ENCODE measurements around the gene CA4. TPM values are rescaled to one million over a fixed set of nuclear protein-coding genes. Genes with fewer than 3 reads are reported as not detected.

CA4 gene
- total RNA-seq, 4 donors from 2014 or later: 2.2 to 9.0 (median 7.2) TPM; not detected in 1

- no peaks in the 10 kb centered on the region for H3K9me3 ChIP-seq
- no peak for DNase-seq (ENCODE audit: low spot score in 2 of 2)
- TF ChIP-seq EP300 (IDR thresholded peaks at IDR 0.05) (no peak), POLR2A (IDR thresholded peaks at IDR 0.05) (no peak), POLR2AphosphoS5 (IDR thresholded peaks at IDR 0.05) (no peak), CTCF (IDR thresholded peaks at IDR 0.05) (no peak)
- peaks cover 43% of the 10 kb centered on the region for H3K27me3 ChIP-seq
- H3K4me1 ChIP-seq: peaks cover 53% of the 10 kb centered on the region
- no CpG with 5 or more reads among the region's 48 CpGs for WGBS
- no peaks in the 10 kb centered on the region for H3K36me3 ChIP-seq
- H3K4me3 ChIP-seq: no peak overlapping the region
- H3K27ac ChIP-seq: no peak overlapping the region
Observed at GRCh38 chr17:60138769-60139437, 10.9 kb upstream of the CA4 start.

- Histone ChIP-seq H3K36me3 (no peaks in the 10 kb centered on the region), H3K27me3 (peaks cover 48% of the 10 kb centered on the region), H3K4me3 (no peak overlapping the region), H3K4me1 (peaks cover 46% of the 10 kb centered on the region), H3K9me3 (no peaks in the 10 kb centered on the region), H3K27ac (no peak overlapping the region)
- WGBS: 8% methylated on average over 30 of the region's 66 CpGs
- TF ChIP-seq CTCF (IDR thresholded peaks at IDR 0.05): peak; percentile 11 to 69
- TF ChIP-seq POLR2AphosphoS5 (IDR thresholded peaks at IDR 0.05): peak in 1 of 3 donors; percentile 48
- no peak for TF ChIP-seq EP300 (IDR thresholded peaks at IDR 0.05)
- TF ChIP-seq POLR2A (IDR thresholded peaks at IDR 0.05): no peak
- peak in 1 of 2 donors; percentile 77 for DNase-seq (ENCODE audit: low spot score in 2 of 2)
Observed at GRCh38 chr17:60139438-60140285, 10.1 kb upstream of the CA4 start.

GRCh38 chr17:60141111-60142018 lies 8.4 kb upstream of the CA4 start:
- H3K9me3 ChIP-seq: no peaks in the 10 kb centered on the region
- no peak overlapping the region for H3K27ac ChIP-seq
- WGBS: 18% methylated on average over 23 of the region's 52 CpGs
- no peak overlapping the region for H3K4me3 ChIP-seq
- H3K4me1 ChIP-seq: peaks cover 38% of the 10 kb centered on the region
- peaks cover 64% of the 10 kb centered on the region for H3K27me3 ChIP-seq
- no peak for TF ChIP-seq CTCF (IDR thresholded peaks at IDR 0.05)
- TF ChIP-seq POLR2A (IDR thresholded peaks at IDR 0.05): no peak
- TF ChIP-seq EP300 (IDR thresholded peaks at IDR 0.05): no peak
- TF ChIP-seq POLR2AphosphoS5 (IDR thresholded peaks at IDR 0.05): no peak
- H3K36me3 ChIP-seq: no peaks in the 10 kb centered on the region
- DNase-seq (ENCODE audit: low spot score in 2 of 2): no peak

DNA sequence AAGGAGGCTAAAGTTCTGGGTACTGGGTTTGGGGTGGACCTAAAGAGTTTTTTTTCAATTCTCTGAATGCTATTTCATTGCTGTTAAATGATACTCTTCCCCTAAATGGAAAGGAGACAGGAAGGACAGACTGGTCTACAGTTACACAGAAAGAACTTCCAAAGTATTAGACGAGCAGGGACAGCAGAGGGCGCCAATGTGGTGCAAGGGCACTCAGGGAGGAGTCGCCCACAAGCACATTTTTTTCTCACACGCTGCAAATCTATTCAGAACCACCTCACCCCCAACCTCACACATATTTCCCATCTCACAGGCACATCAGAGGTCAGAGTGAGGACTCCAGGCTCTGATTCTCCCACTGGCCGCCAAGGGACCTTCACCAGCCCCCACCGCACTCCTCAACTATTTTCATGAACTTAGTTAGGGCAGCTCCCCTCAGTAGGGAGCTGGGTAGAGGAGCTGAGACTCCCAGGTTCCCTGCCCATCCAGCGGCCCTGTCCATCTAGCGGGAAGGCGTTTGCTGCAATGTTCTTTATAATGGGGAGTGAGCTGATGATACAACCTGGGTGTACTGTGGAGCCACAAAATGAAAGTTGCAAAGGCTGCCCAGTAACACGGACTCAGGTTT lies 6.8 kb upstream of the CA4 start:
- WGBS: 6% methylated on average over 10 of the region's 10 CpGs
- H3K36me3 ChIP-seq: no peaks in the 10 kb centered on the region
- no peak overlapping the region for H3K4me3 ChIP-seq
- TF ChIP-seq EP300 (IDR thresholded peaks at IDR 0.05) (no peak), CTCF (IDR thresholded peaks at IDR 0.05) (peak in 1 of 2 donors; percentile 65)
- peaks cover 74% of the 10 kb centered on the region for H3K27me3 ChIP-seq
- H3K9me3 ChIP-seq: no peaks in the 10 kb centered on the region
- no peak overlapping the region for H3K27ac ChIP-seq
- H3K4me1 ChIP-seq: peaks cover 38% of the 10 kb centered on the region
- peak in 1 of 2 donors; percentile 80 for DNase-seq (ENCODE audit: low spot score in 2 of 2)
